VCaP (cell line): ENCODE measurements around the gene RELCH.

Experiments
- H3K27ac ChIP-seq: fragments of 450-650 bp; 2 replicates; pipeline ENCODE4 v1.5.1; 2017
- TF ChIP-seq, protein P1 (sequence below): fragments of 450-650 bp; conservative IDR thresholded peaks from 2 replicates; pipeline ENCODE4 v1.5.1; 2017; ENCODE audit warnings: mild to moderate bottlenecking, moderate library complexity

RELCH gene

DNA sequence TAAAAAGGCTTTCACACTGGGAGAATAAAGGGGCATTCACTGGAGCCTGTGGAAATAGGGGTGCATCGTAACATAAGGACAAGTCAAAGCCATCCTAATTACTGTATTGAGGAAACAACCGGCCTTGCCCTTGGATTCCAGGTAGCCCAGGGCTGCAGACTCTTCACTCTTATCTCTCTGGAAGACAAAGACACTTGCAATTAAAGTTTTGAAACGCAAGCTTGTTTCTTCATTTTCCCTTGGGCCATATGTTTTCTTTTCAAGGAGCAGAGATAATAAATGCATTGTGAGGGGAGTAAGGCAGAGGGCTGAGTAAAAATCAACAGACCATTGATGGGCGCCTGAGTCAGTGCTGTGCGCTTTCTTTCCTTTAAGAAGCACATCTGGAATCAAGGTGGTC, 149.6 kb downstream of the RELCH start:
- no peak overlapping the region for H3K27ac ChIP-seq
- TF ChIP-seq, protein P1, sequence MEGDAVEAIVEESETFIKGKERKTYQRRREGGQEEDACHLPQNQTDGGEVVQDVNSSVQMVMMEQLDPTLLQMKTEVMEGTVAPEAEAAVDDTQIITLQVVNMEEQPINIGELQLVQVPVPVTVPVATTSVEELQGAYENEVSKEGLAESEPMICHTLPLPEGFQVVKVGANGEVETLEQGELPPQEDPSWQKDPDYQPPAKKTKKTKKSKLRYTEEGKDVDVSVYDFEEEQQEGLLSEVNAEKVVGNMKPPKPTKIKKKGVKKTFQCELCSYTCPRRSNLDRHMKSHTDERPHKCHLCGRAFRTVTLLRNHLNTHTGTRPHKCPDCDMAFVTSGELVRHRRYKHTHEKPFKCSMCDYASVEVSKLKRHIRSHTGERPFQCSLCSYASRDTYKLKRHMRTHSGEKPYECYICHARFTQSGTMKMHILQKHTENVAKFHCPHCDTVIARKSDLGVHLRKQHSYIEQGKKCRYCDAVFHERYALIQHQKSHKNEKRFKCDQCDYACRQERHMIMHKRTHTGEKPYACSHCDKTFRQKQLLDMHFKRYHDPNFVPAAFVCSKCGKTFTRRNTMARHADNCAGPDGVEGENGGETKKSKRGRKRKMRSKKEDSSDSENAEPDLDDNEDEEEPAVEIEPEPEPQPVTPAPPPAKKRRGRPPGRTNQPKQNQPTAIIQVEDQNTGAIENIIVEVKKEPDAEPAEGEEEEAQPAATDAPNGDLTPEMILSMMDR = no peak

DNA sequence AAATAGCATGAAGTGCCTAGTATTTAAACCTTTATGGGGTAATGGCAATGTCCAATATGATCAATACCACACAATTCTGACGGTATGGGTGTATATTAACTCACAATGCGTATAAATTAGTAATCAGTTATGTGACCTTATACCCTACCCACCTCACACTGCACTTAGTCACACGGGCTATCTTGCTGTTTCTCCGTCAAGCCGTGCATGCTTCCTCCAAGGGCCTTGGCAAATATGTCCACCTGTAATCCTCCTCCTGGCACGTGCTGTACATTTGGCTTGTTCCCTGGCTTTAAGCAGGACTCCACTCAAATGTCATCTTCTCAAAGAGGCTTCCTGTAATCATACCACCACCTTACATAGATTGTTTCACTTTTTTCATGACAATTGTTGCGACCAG, 150.3 kb downstream of the RELCH start:
- no peak overlapping the region for H3K27ac ChIP-seq
- TF ChIP-seq, protein P1 = no peak

DNA sequence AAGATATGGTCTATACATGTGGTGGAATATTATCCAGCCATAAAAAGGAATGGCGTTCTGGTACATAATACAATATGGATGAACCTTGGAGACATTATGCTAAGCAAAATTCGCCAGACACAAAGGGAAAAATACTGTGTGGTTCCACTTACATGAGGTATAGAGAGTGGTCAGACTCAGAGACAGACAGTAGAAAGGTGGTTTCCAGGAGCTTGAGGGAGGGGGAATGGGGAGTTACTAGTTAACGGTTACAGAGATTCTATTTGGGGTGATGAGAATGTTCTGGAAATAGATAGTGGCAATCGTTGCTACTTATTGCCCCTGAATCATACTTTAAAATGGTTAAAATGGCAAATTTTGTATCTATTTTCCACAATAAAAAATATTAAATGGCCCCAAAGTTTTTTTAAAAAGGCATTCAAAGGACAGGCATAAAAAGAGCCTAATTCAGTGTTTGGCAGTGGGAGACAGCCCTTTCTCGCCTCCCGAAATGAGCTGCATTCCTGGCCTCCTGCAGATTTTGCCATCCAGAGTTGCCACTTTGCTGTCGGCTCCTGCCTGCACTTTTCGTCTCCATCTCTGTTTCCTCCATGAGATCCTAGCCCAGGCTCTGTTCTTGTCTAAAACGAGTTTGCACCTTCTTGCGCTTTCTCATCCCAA, 151.5 kb downstream of the RELCH start:
- TF ChIP-seq, protein P1 = no peak
- H3K27ac ChIP-seq = no peak overlapping the region

DNA sequence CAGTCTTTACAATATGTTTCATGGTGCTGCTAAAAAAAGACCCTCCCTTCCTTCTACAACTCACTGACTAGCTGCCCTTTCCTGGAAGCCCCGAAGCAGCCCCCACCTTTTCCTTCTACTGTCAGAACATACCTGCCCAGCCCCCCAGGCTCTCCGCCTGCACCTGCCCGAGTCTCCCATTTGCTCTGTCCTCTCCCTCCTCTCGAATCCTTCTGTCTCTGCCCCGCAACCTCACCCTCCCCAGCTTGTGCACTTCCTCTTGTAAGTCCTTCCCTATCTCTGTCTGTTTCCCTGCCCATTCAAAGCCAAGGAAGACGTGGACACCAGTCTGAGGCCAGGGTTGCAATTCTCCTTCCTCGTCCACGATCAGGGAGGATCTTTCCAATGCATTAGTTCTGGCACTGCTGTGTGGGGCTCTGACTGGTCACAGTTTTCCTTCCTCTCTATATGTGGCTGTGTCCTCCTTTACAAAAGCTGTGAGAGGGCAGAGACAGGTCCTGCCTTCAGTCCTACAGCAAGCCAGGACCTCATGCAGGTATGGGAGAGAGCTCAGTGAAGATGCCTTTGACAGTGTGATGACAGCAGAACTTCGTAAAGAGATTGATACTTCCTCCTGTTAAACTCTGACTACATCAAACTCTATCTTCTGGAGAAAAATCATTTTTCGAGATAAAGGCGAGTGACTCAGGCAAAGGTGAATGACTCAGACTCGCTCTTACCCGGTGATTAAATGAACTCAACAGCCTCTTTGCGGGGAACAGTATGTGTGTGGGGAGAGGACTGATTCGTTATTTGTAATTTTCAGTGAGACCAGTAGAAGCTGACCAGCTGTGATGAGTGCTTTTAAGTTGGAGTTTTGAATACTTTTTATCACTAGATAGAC, 152.3 kb downstream of the RELCH start:
- no peak overlapping the region for H3K27ac ChIP-seq
- TF ChIP-seq, protein P1 = no peak

DNA sequence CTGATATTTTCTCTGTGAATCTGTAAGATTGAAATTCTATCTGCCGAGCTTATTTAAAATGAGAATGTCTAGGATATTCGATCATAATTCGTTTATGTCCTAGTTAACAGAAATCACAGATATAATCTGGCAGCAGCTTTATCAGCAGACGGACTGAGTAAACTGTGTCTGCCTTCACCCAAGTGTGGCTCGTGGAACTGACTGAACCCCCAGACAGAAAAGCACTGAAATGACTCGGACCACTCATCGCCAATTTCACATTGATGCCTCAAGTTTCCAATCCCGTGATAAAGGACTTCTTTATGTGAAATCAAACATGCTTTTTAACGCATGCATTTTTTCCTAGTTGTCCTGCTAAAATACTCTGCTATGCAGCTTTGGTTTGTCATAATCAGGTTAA, 153.9 kb downstream of the RELCH start:
- TF ChIP-seq, protein P1 = no peak

DNA sequence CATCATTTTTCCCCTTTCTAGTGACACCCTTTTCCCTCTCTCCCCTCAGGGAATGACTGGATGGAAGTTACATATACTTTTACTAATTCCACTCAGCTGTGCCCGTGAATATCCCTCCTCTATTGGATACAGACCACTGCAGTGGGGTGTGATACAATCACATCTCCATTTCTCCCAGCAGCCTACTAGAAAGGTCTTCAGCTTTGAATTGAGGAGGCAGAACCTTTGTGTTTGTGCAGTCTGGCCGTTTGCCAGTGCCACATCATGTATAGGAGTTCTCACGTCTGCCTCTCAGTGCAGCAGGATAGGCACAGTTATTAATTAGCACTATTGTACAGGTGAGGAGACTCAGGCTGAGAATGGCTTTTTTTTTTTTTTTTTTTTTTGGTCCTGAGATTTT, 154.4 kb downstream of the RELCH start:
- TF ChIP-seq, protein P1 = no peak
- no peak overlapping the region for H3K27ac ChIP-seq

More for the DNA sequence above, 153.9 kb downstream of the RELCH start:
- no peak overlapping the region for H3K27ac ChIP-seq

DNA sequence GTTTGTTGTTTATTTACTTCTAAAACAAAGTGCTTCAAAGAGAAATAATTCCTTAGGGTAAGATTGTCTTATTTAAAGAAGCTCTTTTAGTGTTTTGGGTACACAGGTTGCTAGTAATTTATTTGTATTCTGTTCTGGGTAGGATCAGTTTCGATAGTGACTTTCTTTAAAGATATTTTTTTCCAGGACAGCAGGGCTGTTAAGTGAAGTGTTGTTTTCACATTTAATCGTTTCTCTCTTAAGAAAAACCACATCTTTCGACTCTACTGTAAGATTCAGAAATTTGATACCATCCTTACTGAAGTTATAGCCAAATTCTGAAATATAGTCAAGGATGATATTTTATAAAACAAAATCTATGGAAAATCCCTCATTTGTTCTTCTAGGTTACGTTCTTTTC, 155.8 kb downstream of the RELCH start:
- H3K27ac ChIP-seq = no peak overlapping the region
- TF ChIP-seq, protein P1 = no peak
